ENCODE data around the gene ANKRA2.

Gene ANKRA2, protein sequence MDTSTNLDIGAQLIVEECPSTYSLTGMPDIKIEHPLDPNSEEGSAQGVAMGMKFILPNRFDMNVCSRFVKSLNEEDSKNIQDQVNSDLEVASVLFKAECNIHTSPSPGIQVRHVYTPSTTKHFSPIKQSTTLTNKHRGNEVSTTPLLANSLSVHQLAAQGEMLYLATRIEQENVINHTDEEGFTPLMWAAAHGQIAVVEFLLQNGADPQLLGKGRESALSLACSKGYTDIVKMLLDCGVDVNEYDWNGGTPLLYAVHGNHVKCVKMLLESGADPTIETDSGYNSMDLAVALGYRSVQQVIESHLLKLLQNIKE

DNA sequence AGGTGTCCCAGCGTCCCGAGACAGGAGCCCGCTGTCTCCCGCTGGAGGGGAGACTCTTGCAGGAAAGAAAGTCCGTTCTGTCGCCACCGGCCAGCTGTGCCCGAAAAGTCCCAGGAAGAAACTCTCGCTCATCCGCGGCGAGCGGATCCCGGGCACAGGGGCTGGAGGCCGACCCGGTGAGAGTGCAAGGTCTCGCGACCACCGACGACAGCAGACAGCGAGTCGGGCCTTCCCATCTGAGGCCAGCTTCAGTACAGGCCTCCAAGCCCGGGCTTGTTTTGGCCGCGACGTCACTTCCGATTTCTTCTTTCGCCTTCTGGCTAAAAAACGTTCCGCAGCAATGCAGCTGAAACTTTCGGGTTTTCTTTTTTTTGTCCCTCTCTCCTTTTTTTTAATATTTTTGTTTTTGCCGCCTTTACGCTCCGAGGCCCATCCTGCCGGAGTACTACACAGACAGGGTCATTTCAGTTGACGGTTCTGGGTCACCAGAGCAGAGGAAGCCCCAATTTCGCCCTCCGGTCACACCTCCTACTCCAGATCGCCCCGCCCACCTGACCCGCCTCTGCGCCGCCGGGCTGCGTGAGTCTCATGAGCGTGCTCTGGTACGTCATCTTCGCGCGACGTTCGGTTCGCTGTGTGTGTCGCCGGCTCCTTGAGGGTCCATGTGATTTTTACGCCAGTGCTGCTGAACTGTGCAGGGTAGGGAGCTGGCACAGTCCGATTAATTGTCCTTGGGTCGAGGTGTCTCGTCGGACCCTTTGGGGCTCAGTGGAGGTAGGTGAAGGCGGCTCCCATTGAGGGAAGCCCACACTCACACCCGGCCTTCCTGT is at the start of gene ANKRA2, which contains the start of gene UTP15:
Gene ANKRA2, minus strand, starts transcription at position 501 of the 830 bp plus-strand sequence. CDS start 2,758 bp downstream, outside the sequence.
Gene UTP15, plus strand, starts transcription at position 605 of the 830 bp plus-strand sequence. CDS start 1,602 bp downstream, outside the sequence.
- peak; percentile 97 for DNase-seq

DNA sequence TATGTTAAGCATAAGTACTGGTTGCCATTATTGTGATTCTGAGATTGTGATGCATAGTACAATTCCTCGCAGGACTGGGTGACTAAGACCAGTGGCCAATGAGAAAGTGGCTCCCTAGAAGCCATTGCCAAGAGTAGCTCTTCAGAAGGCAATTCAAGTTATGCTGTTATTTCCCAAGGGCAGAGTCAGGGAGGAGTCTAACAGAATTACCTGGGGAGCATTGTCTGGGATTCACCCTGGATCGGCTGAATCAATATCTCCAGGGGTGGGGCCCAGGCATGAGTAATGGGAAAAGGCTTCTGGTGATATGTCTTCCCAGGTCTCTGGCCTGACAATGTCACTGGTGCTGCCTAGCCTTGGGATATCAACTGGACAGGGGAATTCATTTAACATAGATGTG is 49.6 kb upstream of the ANKRA2 start:
- DNase-seq, result no peak

DNA sequence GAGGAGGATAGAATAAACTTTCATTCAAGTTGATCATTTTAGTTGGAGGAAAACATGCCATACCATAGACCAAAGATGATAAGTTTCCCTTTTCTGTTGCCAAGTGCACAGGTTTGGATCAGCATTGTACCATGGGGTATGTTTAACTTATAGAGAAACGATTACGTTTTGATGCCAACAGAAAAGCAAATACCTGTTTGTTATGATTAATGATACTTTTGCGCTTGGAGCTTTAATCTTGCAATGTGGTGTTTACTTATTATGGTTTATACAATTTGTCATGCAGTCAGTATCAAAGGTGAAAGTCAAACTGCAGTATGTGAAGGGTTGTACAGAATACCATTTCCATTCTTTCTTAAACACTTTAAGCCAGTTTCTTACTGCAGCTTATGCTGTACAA is 47.4 kb upstream of the ANKRA2 start:
- no peak for DNase-seq

DNA sequence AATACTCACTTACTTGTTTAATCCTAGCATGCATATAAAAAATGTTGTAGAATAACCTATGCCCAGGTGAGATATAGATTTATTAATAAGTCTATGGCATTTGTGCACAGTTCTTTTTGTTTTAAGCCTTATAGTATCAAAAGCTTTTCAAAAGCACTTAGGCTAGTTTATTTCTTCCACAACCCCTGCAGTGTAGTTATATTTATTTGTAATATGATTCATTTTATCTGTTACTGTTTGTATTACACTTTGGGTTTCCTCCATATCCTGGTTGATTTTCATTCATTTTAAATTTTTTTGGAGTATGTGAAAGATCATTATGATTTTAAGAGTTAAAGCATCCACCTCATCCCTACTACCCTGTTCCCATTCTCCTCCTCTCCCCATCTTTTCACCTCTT is 41.8 kb upstream of the ANKRA2 start:
- DNase-seq, result no peak

DNA sequence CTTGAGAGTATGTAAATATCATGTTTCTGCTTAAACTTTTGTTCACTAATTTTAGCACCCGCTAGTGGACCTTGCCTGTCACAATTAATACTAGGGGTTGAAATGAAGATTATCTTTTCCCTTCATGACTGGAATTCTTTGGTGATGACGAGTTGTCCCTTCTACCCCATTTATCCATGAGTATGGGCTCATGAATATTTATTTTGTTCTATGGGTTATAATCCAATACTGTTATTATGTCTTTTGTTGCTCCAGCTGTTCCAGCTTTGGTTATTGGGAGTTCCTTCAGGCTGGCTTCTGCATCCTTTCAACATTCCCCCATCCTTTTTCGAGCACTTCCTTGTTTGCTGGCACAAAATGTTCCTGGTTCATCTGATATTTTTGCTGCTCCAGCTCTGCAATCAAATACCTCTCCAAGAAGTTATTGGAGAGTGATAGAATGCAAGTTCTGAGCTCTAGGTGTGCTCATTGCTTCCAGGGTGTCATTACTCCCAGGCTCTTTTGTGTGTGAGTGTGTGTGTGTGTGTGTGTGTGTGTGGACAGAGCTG is 40.8 kb upstream of the ANKRA2 start:
- DNase-seq, result no peak

DNA sequence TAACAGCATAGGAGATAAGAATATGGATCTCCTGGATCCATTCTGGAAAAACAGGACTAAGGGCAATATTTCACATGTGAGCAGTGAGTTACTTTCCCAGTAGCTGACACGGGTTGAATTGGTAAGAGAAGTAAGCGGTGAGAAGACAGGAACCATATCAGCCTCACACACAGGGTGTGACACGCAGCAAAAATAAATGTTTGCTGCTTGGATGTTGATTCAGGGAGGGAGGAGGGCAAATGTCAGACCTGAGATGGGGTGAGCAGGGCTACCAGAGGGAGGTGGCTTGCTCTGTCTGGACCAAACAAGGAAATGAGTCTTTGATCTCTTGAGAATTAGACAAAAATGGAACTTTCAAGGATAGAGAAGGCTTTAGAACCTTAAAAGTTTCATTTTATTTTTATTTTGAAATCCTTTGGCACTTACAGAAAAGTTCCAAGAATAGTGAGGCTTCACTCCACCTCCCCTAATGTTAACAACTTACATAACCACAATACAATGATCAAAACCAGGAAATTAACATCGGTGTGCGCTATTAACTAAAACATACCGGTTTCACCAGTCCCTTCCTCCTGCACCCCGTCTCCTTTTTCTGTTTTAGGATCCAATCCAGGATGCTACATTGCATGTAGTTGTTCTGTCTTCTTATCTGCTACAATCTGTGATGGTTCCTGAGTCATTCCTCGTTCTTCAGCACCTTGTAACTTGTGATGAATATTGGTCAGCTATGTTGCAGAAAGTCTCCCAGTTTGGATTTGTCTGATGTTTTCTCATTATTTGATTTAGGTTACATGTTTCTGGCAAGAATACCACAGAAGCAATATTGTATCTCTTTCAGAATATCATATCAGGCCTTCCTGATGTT is 40.0 kb upstream of the ANKRA2 start:
- no peak for DNase-seq

DNA sequence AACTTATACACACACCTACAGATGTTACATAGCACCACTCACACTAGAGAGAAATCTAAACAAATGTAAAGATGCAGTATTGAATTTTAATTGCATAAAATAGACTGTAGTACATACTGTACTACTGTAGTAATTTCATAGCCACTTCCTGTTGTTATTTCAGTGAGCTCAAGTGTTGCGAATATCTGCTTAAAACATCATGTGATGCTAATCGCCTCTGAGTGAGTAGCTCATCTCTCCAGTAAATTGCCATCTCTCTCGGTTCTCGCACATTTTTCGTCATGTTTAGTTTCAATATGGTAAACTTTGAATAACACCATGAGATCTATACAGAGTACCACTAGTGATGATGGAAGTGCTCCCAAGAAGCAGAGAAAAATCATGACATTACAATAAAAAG is 38.6 kb upstream of the ANKRA2 start:
- peak; percentile 7 for DNase-seq

DNA sequence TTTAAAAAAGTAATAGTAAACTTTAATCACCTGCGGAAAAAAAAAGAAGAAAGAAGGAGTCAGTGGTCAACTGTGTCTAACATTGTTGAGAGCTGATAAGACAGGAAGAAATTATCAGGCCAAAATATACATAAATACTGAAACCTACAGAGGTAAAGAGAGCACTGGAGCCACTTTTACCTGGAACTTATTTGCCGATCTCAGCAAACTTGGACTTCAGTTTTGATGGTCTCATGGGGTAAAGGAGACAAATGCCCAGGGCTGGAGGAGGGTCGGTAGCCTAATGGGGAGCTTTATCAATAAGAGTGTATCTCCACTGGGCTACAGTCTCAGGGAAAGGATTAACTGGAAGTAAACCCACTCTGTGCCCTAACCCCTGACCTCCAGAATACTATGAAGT is 33.9 kb upstream of the ANKRA2 start:
- DNase-seq, result no peak

DNA sequence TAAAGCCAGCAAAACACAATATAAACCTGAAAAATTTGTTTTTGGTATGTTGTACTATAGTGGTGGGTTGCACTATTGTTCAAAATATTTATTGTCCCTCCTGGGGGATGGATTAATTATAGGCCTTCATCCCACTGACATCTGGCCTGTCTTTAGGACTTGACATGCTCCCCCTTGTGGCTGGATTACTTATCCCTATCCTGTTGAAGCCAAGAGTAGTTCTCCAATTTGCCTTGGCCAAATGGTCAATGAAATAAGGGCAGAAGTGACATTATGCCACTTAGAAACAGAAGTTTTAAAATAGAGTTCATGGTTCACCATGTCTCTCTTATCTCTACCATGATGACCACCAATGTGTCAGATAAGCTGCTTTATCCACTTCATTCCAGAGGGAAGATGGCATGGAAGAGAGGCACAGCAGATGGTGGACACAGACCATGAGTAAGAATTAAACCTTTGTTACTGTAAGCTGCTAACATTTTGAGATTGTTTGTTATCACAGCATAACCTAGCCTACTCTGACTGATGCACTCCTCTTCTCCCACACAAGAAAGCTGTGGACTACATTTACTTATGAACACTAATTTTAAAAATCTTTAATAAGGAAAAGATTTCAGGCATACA is 31.4 kb upstream of the ANKRA2 start:
- peak; percentile 15 for DNase-seq

DNA sequence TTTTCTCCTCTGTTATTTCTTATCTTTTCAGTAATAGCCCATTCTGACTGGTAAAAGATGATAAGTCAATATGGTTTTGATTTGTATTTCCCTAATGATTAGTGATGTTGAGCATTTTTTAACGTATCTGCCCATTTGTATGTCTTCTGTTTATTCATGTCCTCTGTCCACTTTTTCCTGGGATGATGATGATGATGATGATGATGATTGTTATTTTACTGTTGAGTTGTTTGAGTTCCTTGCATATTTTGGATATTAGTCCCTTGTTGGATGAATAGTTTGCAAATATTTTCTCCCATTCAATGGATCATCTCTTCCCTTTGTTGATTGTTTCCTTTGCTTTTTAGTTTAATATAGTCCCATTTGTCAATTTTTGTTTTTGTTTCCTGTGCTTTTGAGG is 27.1 kb upstream of the ANKRA2 start:
- DNase-seq, result no peak

DNA sequence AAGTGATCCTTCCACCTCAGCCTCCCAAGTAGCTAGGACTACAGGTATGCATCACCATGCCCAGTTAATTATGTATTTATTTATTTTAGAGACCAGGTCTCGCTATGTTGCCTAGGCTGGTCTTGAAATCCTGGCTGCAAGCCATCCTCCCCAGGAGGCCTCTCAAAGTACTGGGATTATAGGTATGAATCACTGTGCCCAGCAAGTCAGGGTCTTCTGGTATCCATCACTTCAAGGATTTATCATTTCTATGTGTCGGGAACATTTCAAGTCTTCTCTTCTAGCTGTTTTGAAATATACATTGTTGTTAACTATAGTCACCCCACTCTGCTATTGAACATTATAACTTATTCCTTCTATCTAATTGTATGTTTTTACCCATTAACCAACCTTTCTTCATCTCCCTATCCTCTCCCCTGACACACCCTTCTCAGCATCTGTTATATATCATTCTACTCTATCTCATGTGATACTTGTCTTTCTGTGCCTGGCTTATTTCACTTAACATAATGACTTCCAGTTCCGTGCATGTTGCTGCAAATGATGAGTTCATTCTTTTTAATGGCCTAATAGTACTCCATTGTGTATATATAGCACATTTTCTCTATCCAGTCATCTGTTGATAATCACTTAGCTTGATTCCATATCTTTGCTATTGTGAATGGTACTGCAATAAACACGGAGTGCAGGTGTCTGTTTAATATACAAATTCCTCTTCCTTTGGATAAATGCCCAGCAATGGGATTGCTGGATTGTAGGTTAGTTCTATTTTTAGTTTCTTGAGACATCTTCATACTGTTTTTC is 26.5 kb upstream of the ANKRA2 start:
- no peak for DNase-seq

DNA sequence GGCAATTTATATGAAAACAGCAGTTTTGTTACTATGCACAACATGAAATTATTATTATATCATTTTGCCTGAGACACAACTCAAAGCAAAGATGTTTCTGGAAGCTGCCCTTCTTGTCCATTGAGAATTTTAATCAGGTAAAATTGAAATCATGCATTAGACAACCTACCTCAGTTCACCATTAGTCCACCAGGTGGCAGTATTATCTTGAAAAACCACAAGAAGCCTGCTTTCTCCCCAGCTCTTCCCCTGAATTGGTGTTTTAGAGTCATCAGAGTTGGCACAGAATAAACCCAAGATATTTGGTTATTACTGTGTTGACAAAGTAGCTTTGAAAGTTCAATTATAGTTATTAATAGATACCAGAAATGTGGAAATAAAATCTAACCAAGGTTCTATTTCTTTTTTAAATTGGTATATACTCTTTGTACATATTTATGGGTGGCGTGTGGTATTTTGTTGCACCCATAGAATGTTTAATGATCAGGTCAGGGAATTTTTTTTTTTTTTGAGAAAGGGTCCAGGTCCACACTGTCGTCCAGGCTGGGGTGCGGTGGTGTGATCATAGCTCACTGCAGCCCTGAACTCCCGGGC is 25.8 kb upstream of the ANKRA2 start:
- peak; percentile 76 for DNase-seq

DNA sequence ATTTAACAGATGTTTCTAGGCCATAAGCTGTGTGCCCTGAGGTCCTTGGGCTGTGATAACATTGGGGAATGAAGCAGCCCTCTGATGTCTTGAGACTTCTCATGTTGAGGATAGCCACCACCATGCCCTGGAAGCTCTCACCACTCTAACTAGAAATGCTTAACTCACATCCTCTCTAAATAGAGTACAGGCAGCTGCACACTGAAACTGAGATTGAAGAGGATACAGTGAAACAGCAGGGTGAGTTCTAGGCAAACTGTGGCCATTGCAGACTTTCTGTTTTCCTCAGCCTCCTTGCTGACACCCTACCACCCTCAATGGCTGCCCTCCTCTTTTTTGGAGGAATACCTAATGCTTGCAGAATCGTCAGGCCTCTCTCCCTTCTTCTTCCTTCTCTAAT is 22.5 kb upstream of the ANKRA2 start:
- DNase-seq, result no peak

DNA sequence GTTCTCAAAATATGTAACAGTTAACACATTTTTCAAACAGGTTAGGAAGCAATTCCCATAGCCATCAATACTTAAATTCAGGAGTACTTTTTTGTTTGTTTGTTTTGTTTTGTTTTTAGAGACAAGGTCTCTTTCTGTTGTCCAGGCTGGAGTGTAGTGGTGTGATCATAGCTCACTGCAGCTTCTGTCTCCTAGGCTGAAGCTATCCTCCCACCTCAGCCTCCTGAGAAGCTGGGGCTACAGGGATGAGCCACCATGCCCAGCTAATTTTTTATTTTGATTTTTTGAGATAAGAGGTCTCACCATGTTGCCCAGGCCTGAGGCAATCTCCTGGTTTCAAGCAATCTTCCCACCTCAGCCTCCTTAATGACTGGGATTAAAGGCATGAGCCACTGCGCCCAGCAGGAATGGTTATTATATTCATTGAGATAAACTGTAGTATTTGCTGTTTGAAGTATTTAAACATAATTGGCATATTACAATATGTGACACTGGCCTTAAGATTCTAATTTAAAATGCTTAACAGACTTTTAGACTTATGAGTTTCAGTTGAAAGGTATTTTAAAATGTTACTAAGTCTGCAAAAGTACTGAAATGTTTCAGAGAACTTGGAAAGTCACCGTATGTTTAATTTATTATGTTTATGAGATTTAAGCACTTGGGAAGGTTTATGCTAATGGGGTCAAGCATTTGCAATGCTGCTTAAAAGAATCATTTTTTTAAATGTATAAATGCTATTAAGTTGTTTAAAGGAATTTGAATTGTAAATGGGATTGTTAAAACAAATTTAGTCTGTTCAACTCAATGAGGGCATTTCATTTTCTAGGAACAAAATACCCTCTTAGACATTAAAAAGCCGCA is 17.1 kb upstream of the ANKRA2 start:
- DNase-seq, result no peak

DNA sequence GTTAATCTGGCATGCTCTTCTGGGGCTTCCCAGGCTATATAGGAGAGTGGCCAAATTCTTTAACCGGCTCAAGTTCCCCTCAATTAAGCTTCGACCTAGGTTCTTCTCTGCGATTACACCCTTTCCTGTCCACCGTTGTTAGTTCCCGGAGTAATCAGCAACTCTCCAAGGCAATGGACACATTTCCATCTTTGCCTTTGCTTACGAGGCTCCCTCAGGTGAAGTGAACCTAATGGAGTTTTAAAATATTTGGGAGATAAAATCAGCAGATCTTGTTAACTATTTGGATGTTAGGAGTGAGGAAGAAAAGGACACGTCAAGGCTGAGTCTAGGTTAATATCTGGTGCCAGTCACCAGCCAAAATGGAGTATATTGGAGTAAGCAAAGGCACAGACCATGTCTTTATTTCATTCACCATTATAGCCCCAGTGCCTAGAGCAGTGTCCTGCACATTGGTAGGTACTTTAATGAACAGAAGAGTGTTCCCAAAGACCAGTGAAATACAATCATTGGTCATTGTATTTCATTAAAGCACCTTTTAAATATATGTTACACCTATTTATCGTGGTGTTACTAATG is 619 bp upstream of the ANKRA2 start:
- no peak for DNase-seq

DNA sequence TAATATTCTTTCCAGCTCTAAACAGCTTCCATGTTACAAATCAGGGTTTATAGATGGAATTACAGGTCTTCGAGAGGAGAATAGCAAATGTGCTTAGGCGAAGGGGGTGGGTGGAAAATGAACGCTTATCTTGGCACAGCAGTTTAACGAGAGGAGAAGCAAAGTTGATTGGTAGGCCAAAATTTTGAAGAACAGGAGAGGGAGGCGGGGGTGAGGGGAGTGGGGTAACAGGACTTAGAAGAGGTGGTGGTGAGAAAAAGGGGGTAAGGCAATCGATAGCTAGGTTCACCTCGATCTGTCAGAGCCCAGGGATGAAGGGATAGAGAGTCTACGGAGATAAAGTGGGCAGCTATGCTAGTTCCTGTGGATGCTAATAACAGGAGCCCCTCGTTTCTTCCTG is 764 bp downstream of the ANKRA2 start:
- DNase-seq, result peak; percentile 30

DNA sequence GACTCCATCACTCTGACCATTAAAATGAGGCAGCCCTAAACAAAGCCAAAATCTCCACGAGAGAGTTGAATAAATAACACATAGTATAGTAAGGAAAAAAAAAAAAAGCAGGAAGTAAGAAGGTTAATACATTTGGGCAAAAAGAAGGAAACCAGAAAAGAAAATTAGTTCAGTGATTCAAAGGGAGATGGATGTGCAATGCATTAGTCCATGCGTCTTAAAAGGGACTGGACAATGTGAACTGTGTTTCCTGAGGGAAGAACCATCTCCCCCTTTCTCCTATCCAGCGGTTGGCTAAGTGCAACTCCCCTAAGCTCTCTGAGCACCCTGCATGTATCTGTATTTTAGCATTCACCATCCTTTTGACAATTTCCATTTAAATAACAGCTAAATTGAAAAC is 1.4 kb downstream of the ANKRA2 start:
- DNase-seq, result no peak

DNA sequence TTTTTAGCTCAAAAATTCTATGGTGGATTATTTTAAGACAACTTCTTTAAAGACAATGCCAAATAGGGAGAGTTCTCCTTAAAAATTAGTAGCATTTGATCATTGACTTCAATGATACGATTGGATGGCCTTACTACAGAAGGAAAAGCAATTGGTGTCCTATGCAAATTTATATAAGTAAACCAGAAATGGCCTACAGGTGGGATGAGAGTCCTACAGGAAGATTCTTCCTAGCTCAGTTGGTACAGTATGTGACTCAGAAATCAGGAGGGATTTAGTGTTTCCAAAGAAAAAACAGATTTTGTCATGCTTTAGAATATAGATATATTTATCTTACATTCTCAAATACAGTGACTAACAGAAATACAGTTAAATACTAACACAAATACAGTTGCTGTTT is 6.5 kb downstream of the ANKRA2 start:
- DNase-seq, result no peak

DNA sequence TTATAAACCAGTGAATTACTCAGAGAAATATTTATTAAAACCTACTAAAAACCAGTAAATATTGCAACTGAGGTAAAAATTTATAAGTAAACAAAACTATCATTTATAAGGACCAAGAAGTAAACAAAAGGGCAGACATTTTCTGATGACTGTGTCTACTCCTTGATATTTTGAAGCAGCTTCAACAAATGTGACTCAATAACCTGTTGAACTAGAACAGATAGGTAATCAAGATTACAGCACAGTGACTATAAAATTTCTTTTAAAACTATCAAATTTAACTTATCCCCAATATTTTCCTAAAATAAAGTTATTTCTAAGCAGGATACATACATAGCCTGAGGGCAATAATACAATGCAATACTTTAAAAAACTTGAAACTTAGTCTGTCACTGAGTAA is 12.8 kb downstream of the ANKRA2 start:
- DNase-seq, result no peak

DNA sequence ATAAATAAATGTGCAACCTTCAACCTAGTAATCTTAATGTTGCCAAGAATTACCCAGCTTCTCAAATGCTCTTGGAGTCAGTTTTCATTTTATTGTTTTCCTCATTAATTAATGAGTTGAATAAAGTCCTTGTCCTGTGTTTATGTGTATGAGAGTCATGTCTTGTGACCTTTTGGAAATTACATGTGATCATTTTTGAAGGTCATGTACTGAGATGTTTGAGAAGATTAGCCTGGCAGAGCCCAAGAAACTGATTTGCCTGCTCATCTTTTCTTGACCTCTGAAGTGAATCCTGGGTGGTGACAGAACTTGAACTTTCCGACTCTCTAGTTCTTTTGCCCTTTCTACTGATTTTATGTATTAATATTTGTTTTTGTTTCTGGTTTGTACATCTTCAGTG is 15.4 kb downstream of the ANKRA2 start:
- DNase-seq, result no peak

All from CD4-positive, alpha-beta T cell treated with Interleukin-21 for 1 hour (primary cell).